GM12864 (cell line): ENCODE measurements around the gene SHLD1.

Experiments
- DNase-seq: peaks from one replicate; pipeline ENCODE4 v3.0.0-alpha.2; 2011; ENCODE audit warnings: low read depth
- H3K4me3 ChIP-seq: 2 replicates; pipeline ENCODE4 v1.5.1; 2011; ENCODE audit warnings: mild to moderate bottlenecking, low read depth, low read length, control low read depth
- CTCF ChIP-seq: IDR thresholded peaks from 2 replicates; pipeline ENCODE4 v1.5.1; 2011; ENCODE audit warnings: low read depth, mild to moderate bottlenecking, moderate library complexity, low read length, control low read depth, inconsistent platforms; ENCODE audit errors: missing control alignments

SHLD1 gene

DNA sequence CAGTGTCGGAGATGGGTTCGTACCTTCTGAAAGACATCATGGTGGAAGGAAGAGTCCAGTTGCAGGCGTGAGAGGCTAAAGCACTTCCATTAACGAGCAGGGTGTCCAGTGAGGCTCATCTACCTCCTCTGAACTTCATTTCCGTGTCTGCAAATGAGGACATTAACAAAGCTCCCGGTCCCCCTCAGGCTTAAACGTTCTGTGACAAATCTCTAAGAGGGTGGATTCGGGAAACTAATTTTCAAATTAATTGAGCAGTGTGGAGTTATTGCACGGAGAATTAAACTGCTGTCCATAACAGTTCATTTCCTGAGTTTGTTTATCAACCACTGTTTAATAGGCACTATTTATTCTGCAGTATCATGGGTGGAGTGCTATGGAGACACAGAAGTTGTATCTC is 132.0 kb downstream of the SHLD1 start:
- no peak overlapping the region for H3K4me3 ChIP-seq
- no peak for DNase-seq
- no peak for TF ChIP-seq CTCF

DNA sequence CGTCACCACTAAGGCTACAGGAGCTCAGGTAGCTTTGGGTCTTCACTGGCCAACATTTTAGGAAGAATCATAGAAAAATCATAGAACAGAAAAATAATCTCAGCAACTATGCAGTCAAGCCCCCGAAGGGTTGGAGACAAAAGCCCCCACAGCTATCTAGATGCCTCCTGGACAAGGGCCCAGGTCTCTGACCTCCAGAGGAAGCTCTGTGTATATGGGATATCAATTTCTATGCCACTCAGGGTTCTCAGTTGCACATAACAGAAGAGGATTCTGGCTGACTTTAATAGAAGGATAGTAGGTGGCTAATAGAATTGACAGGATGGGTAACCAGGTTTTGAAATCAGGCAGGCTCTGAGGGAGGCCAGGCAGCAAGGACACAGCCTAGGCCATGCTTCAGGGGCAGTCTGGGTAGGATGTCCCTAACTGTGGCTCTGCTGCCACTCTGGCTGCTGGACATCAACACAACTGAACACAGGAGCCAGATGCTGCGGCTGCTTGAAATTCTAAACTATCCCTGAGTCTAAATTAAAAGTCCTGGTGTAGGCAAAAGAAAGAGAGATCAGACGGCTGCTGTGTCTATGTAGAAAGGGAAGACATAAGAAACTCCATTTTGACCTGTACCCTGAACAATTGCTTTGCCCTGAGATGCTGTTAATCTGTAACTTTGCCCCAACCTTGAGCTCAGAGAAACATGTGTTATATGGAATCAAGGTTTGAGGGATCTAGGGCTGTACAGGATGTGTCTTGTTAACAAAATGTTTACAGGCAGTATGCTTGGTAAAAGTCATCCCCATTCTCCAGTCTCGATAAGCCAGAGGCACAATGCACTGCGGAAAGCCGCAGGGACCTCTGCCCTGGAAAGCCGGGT is 134.5 kb downstream of the SHLD1 start:
- no peak for TF ChIP-seq CTCF
- no peak for DNase-seq
- no peak overlapping the region for H3K4me3 ChIP-seq

GRCh38 chr20:5885866-5886265 is 135.7 kb downstream of the SHLD1 start:
- no peak for TF ChIP-seq CTCF
- no peak for DNase-seq
- H3K4me3 ChIP-seq: no peak overlapping the region

GRCh38 chr20:5886788-5887187 is 136.6 kb downstream of the SHLD1 start:
- TF ChIP-seq CTCF: no peak
- DNase-seq: no peak
- no peak overlapping the region for H3K4me3 ChIP-seq

GRCh38 chr20:5887386-5887785 is 137.2 kb downstream of the SHLD1 start:
- TF ChIP-seq CTCF: no peak
- DNase-seq: no peak
- no peak overlapping the region for H3K4me3 ChIP-seq

DNA sequence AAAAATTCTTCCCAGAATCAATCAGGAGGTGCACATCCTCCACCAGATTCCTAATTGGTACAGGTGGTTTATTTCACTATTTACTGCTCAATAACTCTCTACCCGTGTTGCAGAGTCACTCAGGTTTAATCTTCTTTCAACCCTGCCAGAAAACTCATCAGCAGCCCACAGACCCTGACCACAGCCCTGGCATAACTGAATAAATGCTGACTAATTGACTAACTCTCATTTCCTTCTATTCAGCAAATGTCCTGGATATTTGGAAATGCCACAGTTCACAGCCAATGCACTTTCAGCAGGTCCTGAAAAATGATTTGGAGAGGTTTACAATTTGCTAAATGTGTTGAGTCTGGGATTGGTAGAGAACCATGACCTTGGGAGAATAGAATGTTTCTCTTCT is 137.8 kb downstream of the SHLD1 start:
- DNase-seq: no peak
- no peak for TF ChIP-seq CTCF
- no peak overlapping the region for H3K4me3 ChIP-seq
